Measurements from ENCODE around the gene CDKN2C.
"Not testable (repeated sequence)": the region's sequence is repeated elsewhere in the genome, so short reads cannot be mapped to it uniquely, and the experiment has no call there.

CDKN2C gene

DNA sequence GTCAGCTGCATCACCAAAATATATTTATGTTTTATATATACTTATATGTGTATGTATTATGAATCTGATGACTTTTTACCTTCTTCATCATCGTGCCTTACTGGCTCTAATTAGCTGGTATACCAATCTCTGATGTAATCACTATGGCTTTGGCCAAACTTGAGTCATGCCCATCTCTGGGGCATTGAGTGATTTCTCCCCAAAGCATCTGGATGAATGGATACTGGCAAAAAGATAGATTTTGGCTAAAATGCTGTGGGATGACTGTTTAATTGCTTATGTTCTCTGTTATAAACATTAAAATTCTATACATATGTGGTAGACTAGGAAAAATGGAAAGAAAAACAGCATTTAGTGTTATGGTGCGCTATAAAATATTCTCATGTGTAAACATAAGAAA is 19.6 kb downstream of the CDKN2C start:
- no peak for DNase-seq (ENCODE audit: low read depth)
- H3K4me3 ChIP-seq (ENCODE audit: low read depth, low read length), result no peak overlapping the region
- TF ChIP-seq, protein P1, sequence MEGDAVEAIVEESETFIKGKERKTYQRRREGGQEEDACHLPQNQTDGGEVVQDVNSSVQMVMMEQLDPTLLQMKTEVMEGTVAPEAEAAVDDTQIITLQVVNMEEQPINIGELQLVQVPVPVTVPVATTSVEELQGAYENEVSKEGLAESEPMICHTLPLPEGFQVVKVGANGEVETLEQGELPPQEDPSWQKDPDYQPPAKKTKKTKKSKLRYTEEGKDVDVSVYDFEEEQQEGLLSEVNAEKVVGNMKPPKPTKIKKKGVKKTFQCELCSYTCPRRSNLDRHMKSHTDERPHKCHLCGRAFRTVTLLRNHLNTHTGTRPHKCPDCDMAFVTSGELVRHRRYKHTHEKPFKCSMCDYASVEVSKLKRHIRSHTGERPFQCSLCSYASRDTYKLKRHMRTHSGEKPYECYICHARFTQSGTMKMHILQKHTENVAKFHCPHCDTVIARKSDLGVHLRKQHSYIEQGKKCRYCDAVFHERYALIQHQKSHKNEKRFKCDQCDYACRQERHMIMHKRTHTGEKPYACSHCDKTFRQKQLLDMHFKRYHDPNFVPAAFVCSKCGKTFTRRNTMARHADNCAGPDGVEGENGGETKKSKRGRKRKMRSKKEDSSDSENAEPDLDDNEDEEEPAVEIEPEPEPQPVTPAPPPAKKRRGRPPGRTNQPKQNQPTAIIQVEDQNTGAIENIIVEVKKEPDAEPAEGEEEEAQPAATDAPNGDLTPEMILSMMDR (IDR thresholded peaks at IDR 0.05; ENCODE audit: control insufficient read depth, extremely low read depth, insufficient read depth), result no peak

DNA sequence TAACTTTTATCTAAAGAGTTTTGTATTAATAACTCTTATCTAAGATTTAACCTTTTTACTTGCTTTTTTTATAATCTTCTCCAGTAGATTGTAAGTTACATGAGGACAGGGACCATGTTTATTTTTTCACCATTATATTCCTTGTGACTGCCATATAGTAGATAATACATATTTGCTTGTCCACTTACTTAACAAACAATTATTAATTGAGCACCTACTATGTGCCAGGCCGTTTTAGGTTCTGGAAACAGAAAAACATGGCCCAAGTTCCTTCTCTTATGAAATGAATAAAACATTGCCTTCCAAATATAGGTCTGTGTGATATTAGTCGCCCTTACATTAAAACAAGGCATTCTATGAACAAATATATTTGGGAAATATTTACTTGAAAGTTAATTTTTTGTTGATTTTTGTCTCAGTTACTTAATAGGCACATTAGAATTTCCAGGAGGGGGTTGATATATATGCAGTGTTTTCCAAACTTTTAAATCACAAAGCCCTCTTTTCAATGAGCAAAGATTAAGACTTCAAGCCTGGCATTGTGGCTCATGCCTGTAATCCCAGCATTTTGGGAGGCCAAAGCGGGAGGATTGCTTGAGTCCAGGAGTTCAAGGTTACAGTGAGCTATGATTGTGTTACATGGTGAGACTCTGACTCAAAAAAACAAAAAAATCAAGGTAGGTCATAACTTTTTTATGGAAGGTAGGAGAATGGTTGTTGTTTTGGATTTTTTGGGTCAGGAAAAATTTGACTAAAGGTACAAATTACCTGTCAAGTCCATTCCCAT is 22.7 kb downstream of the CDKN2C start:
- DNase-seq (ENCODE audit: low read depth), result no peak
- no peak overlapping the region for H3K4me3 ChIP-seq (ENCODE audit: low read depth, low read length)
- TF ChIP-seq, protein P1 (IDR thresholded peaks at IDR 0.05; ENCODE audit: control insufficient read depth, extremely low read depth, insufficient read depth), result no peak

DNA sequence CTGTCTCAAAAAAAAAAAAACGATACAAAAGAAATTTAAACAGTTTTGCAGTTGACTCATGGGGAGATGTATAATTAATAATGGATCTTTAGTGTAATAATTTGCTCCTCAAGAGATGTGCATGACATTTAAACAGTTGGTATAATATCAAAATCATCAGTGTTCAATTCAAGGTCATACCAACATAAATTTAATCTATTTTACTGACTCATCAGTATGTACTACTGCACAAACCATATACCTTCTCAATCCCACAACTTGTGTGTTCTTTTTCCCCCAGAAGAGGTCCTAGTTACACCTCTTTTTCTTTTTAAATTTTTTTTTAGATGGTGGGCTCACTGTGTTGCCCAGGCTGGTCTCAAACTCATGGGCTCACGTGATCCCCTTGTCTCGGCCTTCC is 23.6 kb downstream of the CDKN2C start:
- H3K4me3 ChIP-seq (ENCODE audit: low read depth, low read length), result no peak overlapping the region
- TF ChIP-seq, protein P1 (IDR thresholded peaks at IDR 0.05; ENCODE audit: control insufficient read depth, extremely low read depth, insufficient read depth), result no peak
- DNase-seq (ENCODE audit: low read depth), result no peak

DNA sequence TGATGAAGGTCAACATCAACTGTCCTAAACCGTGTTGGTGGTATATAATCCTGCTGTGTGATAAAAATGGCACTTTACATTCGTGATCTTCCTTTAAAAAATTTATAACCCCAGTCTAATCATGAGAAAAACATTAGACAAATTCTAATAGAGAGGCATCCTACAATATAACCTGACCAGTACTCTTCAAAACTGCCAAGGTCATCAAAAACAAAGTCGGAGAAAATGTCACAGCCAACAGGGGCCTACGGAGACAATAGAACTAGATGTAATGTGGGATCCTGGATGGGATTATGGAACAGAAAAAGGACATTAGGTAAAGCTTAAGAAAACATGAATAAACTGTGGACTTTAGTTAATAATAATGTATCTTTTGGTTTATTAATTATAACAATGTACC is 25.0 kb downstream of the CDKN2C start:
- no peak overlapping the region for H3K4me3 ChIP-seq (ENCODE audit: low read depth, low read length)
- TF ChIP-seq, protein P1 (IDR thresholded peaks at IDR 0.05; ENCODE audit: control insufficient read depth, extremely low read depth, insufficient read depth), result no peak
- no peak for DNase-seq (ENCODE audit: low read depth)

DNA sequence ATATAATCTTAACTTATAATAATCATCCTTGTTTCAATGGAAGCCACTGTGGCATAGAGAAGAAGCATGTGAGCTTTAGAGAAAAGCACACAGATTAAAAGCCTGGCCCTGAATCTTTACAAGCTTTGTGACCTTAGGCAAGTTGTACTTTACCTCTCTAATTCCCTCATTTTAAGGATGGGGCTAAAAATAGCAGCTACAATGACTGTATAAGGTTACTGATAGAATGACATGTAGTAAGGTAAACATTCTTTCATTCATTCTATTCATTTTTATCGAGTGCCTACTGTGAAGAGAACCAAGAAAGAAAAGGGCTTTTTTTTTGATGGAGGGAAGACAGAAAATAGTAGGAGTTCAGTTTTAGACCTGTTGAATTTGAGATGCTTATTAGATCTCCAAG is 25.6 kb downstream of the CDKN2C start:
- TF ChIP-seq, protein P1 (IDR thresholded peaks at IDR 0.05; ENCODE audit: control insufficient read depth, extremely low read depth, insufficient read depth), result no peak
- DNase-seq (ENCODE audit: low read depth), result no peak
- H3K4me3 ChIP-seq (ENCODE audit: low read depth, low read length), result no peak overlapping the region

DNA sequence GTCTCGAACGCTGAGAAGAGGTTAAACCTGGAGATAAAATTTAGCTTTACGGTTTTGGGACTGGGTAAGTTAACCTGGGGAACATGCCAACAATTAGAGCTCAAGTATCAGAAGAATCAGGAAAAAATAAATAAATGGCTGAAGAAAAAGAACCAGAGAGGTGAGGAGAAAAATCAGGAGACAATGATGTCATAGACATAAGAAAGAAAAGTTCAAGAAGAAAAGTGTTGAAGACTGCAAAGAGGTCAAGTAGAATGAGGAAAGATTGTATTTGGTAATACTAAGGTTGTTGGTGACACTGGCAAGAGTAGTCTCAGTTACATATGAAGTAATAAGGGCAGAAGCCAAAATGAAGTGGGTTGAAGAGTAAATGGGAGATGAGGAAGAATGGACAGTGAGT is 26.0 kb downstream of the CDKN2C start:
- TF ChIP-seq, protein P1 (IDR thresholded peaks at IDR 0.05; ENCODE audit: control insufficient read depth, extremely low read depth, insufficient read depth), result no peak
- no peak for DNase-seq (ENCODE audit: low read depth)

DNA sequence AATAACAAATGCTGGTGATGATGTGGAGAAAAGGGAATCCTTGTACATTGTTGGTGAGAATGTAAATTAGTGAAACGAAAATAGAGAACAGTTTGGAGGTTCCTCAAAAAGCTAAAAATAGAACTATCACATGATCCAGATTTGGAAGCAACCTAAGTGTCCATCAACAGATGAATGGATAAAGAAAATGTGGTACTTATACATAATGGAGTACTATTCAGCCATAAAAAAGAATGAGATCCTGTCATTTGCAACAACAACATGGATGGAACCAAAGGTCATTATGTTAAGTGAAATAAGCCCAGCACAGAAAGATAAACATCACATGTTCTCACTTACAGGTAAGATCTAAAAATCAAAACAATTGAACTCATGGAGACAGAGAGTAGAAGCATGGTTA is 29.3 kb downstream of the CDKN2C start:
- not testable (repeated sequence) for DNase-seq (ENCODE audit: low read depth); H3K4me3 ChIP-seq (ENCODE audit: low read depth, low read length)

More for the DNA sequence above, 26.0 kb downstream of the CDKN2C start:
- H3K4me3 ChIP-seq (ENCODE audit: low read depth, low read length), result no peak overlapping the region
